ENCODE data around the gene RAD51B. TPM values are rescaled to one million over a fixed set of nuclear protein-coding genes. Genes with fewer than 3 reads are reported as not detected.

RAD51B gene
- total and polyA plus RNA-seq, 9 of the 15 experiments (the other 6 are each of a cell fraction or from before 2014, with no cell fraction given): 8.5 to 17.3 (median 11.3) TPM

DNA sequence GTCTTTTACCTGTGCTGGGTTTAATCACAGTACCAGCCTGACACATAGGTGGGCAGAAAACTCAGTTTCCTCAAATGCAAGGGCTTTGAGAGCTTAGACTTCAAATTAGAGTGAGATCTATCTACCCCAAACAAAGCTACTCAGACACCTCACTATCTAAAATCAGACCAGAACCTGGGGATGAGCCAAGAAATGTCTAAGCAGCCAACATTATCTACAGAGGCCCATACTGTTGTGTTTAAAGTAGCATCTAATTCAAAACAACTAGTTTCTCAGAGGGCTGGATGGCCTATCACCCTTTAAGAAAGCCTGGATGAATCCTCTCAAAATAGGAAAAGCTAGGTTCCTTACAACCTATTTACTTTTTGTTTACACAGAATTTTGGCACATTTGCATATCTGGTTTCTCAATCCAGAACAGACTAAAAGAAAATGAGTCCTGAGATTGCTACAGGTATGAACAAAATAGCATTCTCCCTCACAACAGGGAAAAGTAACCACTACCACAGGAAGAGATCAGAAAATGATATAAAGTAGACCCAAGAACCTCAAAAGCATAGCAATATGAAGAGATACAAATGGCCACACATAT is 830.9 kb downstream of the RAD51B start (continued):
- TF ChIP-seq, protein P1, sequence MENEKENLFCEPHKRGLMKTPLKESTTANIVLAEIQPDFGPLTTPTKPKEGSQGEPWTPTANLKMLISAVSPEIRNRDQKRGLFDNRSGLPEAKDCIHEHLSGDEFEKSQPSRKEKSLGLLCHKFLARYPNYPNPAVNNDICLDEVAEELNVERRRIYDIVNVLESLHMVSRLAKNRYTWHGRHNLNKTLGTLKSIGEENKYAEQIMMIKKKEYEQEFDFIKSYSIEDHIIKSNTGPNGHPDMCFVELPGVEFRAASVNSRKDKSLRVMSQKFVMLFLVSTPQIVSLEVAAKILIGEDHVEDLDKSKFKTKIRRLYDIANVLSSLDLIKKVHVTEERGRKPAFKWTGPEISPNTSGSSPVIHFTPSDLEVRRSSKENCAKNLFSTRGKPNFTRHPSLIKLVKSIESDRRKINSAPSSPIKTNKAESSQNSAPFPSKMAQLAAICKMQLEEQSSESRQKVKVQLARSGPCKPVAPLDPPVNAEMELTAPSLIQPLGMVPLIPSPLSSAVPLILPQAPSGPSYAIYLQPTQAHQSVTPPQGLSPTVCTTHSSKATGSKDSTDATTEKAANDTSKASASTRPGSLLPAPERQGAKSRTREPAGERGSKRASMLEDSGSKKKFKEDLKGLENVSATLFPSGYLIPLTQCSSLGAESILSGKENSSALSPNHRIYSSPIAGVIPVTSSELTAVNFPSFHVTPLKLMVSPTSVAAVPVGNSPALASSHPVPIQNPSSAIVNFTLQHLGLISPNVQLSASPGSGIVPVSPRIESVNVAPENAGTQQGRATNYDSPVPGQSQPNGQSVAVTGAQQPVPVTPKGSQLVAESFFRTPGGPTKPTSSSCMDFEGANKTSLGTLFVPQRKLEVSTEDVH (IDR thresholded peaks at IDR 0.05; ENCODE audit: low read depth, partially characterized antibody): no peak
- TF ChIP-seq LARP7 (IDR thresholded peaks at IDR 0.05): no peak
- TF ChIP-seq, protein P2, sequence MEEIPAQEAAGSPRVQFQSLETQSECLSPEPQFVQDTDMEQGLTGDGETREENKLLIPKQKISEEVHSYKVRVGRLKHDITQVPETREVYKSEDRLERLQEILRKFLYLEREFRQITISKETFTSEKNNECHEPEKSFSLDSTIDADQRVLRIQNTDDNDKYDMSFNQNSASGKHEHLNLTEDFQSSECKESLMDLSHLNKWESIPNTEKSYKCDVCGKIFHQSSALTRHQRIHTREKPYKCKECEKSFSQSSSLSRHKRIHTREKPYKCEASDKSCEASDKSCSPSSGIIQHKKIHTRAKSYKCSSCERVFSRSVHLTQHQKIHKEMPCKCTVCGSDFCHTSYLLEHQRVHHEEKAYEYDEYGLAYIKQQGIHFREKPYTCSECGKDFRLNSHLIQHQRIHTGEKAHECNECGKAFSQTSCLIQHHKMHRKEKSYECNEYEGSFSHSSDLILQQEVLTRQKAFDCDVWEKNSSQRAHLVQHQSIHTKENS (CRISPR knock-in tag; IDR thresholded peaks at IDR 0.05): no peak
- TF ChIP-seq ZFPM2 (CRISPR knock-in tag; IDR thresholded peaks at IDR 0.05): no peak
- TF ChIP-seq RBFOX2 (IDR thresholded peaks at IDR 0.05; ENCODE audit: low read depth, low read length): no peak
- no peak for TF ChIP-seq ZC3H8 (IDR thresholded peaks at IDR 0.05)
- TF ChIP-seq ETS2 (tag; IDR thresholded peaks at IDR 0.05; ENCODE audit: borderline replicate concordance, poor library complexity, severe bottlenecking): no peak
- TF ChIP-seq CCAR2 (IDR thresholded peaks at IDR 0.05; ENCODE audit: low read depth, low read length): no peak
- TF ChIP-seq, protein P3, sequence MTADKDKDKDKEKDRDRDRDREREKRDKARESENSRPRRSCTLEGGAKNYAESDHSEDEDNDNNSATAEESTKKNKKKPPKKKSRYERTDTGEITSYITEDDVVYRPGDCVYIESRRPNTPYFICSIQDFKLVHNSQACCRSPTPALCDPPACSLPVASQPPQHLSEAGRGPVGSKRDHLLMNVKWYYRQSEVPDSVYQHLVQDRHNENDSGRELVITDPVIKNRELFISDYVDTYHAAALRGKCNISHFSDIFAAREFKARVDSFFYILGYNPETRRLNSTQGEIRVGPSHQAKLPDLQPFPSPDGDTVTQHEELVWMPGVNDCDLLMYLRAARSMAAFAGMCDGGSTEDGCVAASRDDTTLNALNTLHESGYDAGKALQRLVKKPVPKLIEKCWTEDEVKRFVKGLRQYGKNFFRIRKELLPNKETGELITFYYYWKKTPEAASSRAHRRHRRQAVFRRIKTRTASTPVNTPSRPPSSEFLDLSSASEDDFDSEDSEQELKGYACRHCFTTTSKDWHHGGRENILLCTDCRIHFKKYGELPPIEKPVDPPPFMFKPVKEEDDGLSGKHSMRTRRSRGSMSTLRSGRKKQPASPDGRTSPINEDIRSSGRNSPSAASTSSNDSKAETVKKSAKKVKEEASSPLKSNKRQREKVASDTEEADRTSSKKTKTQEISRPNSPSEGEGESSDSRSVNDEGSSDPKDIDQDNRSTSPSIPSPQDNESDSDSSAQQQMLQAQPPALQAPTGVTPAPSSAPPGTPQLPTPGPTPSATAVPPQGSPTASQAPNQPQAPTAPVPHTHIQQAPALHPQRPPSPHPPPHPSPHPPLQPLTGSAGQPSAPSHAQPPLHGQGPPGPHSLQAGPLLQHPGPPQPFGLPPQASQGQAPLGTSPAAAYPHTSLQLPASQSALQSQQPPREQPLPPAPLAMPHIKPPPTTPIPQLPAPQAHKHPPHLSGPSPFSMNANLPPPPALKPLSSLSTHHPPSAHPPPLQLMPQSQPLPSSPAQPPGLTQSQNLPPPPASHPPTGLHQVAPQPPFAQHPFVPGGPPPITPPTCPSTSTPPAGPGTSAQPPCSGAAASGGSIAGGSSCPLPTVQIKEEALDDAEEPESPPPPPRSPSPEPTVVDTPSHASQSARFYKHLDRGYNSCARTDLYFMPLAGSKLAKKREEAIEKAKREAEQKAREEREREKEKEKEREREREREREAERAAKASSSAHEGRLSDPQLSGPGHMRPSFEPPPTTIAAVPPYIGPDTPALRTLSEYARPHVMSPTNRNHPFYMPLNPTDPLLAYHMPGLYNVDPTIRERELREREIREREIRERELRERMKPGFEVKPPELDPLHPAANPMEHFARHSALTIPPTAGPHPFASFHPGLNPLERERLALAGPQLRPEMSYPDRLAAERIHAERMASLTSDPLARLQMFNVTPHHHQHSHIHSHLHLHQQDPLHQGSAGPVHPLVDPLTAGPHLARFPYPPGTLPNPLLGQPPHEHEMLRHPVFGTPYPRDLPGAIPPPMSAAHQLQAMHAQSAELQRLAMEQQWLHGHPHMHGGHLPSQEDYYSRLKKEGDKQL (CRISPR knock-in tag; IDR thresholded peaks at IDR 0.05; ENCODE audit: borderline replicate concordance): no peak
- TF ChIP-seq ZNF644 (tag; IDR thresholded peaks at IDR 0.05; ENCODE audit: low read depth): no peak
- TF ChIP-seq RBM17 (IDR thresholded peaks at IDR 0.05; ENCODE audit: borderline replicate concordance, low read depth, low read length): no peak
- no peak for TF ChIP-seq ZNF23 (CRISPR knock-in tag; IDR thresholded peaks at IDR 0.05)
- TF ChIP-seq, protein P4, sequence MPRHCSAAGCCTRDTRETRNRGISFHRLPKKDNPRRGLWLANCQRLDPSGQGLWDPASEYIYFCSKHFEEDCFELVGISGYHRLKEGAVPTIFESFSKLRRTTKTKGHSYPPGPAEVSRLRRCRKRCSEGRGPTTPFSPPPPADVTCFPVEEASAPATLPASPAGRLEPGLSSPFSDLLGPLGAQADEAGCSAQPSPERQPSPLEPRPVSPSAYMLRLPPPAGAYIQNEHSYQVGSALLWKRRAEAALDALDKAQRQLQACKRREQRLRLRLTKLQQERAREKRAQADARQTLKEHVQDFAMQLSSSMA (CRISPR knock-in tag; IDR thresholded peaks at IDR 0.05): no peak
- TF ChIP-seq SMARCE1 (IDR thresholded peaks at IDR 0.05): peak; percentile 31; the same call in 1 of the 2 replicates
- TF ChIP-seq NFIC (IDR thresholded peaks at IDR 0.05): peak; percentile 87
- peak; percentile 68 for TF ChIP-seq ARID1B (IDR thresholded peaks at IDR 0.05)
- no peak for TF ChIP-seq ELF2 (CRISPR knock-in tag; IDR thresholded peaks at IDR 0.05)
- 0 out of 2 replicates have a peak, but pooled peaks have one; percentile 33 for TF ChIP-seq ZEB2 (IDR thresholded peaks at IDR 0.05)
- no peak for TF ChIP-seq ZNF324 (CRISPR knock-in tag; IDR thresholded peaks at IDR 0.05)

Data from K562 (cell line).